ENCODE measurements around the gene GALNT7.

GRCh38 chr4:173370130-173370476, 201.5 kb downstream of the GALNT7 start:
- TF ChIP-seq CTCF (IDR thresholded peaks at IDR 0.05) (no peak), POLR2A (IDR thresholded peaks at IDR 0.05) (no peak)

All from tibial nerve (tissue), 3 donors.